ENCODE measurements around the gene ABCC9. TPM values are rescaled to one million over a fixed set of nuclear protein-coding genes. Genes with fewer than 3 reads are reported as not detected.
A peak's percentile ranks its signal among the peaks of the same experiment; 100 is the strongest.

ABCC9 gene
- total RNA-seq, 4 donors from 2014 or later, result 39.7 to 118 (median 78.4) TPM

DNA sequence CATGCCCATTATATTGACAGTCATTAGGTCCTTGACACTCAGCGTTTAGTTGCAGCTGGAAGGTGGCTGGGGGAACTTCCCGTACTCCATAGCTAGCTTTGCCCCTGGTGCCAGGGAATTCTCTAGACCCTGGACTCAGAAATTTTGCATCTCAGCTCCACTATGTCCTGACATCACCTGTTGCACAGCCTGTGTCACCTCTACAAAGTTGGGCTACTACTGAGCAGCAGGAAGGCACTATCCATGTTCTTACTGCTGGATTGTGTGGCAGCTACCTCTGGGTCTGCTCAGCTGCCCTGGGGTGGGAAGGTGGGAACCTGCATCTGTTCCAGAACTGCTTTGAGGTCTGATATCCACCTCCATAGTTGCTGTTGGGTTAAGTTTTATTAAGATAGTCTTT, 177.7 kb downstream of the ABCC9 start:
- H3K27ac ChIP-seq, result no peak overlapping the region
- no peak for DNase-seq
- no peaks in the 10 kb centered on the region for H3K9me3 ChIP-seq
- no peaks in the 10 kb centered on the region for H3K4me1 ChIP-seq
- H3K27me3 ChIP-seq, result no peaks in the 10 kb centered on the region
- TF ChIP-seq, protein P1, sequence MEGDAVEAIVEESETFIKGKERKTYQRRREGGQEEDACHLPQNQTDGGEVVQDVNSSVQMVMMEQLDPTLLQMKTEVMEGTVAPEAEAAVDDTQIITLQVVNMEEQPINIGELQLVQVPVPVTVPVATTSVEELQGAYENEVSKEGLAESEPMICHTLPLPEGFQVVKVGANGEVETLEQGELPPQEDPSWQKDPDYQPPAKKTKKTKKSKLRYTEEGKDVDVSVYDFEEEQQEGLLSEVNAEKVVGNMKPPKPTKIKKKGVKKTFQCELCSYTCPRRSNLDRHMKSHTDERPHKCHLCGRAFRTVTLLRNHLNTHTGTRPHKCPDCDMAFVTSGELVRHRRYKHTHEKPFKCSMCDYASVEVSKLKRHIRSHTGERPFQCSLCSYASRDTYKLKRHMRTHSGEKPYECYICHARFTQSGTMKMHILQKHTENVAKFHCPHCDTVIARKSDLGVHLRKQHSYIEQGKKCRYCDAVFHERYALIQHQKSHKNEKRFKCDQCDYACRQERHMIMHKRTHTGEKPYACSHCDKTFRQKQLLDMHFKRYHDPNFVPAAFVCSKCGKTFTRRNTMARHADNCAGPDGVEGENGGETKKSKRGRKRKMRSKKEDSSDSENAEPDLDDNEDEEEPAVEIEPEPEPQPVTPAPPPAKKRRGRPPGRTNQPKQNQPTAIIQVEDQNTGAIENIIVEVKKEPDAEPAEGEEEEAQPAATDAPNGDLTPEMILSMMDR (IDR thresholded peaks at IDR 0.05), result no peak
- no peak overlapping the region for H3K4me3 ChIP-seq
- no peaks in the 10 kb centered on the region for H3K36me3 ChIP-seq
- intact Hi-C loops (cut with DNase I; ENCODE audit: low total_unique reads), result no loop called here

DNA sequence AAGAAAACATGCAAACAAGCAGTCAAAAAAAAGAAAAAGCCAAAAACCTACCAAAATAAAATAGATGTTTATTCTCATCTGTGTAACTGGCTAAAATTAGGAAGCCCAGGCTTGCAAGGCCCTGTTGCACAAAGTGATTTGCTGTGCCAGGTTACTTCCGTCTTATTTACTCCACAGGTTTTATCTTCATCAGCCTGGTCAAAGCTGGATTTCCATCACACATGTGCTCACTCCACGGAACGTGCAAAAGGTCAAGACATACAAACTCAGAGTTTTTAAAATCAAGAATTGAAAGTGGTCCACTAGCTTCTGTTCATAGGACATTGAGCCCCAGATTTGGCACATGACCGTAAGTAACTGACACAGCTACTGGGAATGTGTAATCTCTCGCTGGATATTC, 181.5 kb downstream of the ABCC9 start:
- Histone ChIP-seq H3K9me3 (no peaks in the 10 kb centered on the region), H3K4me1 (no peaks in the 10 kb centered on the region), H3K36me3 (no peaks in the 10 kb centered on the region), H3K27me3 (no peaks in the 10 kb centered on the region), H3K27ac (no peak overlapping the region), H3K4me3 (no peak overlapping the region)
- no peak for DNase-seq
- TF ChIP-seq, protein P1 (IDR thresholded peaks at IDR 0.05), result no peak
- TF ChIP-seq POLR2A (IDR thresholded peaks at IDR 0.05), result no peak
- intact Hi-C loops (cut with DNase I; ENCODE audit: low total_unique reads), result no loop called here

DNA sequence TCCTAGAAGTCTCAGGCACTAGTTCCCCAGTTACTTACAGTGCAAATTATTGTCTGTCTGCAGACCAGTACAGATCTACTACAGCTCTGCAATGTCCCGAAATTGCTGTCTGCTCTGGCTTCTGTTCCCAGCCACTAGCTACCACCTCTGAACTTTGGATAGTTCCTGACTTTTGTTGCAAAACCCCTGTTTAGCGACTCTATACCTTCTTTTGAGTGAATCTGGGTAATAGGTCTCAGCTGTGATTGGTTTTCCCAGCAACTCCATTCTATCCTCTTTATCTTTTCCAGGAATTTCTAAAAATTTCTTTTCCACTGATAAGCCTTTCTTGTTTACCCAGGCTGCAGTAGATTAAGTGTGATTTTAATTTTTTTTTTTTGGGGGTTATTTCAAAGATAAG, 183.5 kb downstream of the ABCC9 start:
- H3K36me3 ChIP-seq, result no peaks in the 10 kb centered on the region
- no peak for TF ChIP-seq POLR2A (IDR thresholded peaks at IDR 0.05)
- TF ChIP-seq, protein P1 (IDR thresholded peaks at IDR 0.05), result no peak
- H3K4me3 ChIP-seq, result no peak overlapping the region
- no peaks in the 10 kb centered on the region for H3K4me1 ChIP-seq
- no peak for DNase-seq
- no peaks in the 10 kb centered on the region for H3K9me3 ChIP-seq
- intact Hi-C loops (cut with DNase I; ENCODE audit: low total_unique reads), result no loop called here
- H3K27me3 ChIP-seq, result no peaks in the 10 kb centered on the region
- no peak overlapping the region for H3K27ac ChIP-seq

GRCh38 chr12:21756699-21757098, 184.5 kb downstream of the ABCC9 start:
- Histone ChIP-seq H3K36me3 (no peaks in the 10 kb centered on the region), H3K4me3 (no peak overlapping the region), H3K27ac (no peak overlapping the region), H3K27me3 (no peaks in the 10 kb centered on the region), H3K4me1 (no peaks in the 10 kb centered on the region), H3K9me3 (no peaks in the 10 kb centered on the region)
- TF ChIP-seq, protein P1 (IDR thresholded peaks at IDR 0.05), result no peak
- DNase-seq, result no peak
- intact Hi-C loops (cut with DNase I; ENCODE audit: low total_unique reads), result no loop called here

DNA sequence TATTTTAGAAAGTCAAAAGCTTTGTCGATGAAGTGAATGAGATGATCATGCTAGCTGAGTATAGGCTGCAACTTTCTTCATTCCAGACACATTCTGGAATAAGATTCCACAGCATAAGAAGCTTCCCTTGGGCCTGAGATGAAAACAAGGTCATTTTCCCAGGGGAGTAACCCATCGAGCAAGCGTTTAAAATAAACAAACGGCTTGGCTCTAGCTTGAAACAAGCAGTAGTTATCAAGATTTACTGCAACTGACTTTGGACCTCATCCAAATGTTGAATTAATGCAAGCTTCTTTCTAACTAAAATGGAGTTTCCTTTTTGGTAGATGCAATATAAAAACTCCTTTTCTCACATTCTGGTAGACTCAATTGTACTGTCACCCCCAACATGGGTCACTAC, 189.7 kb downstream of the ABCC9 start:
- Histone ChIP-seq H3K4me1 (no peaks in the 10 kb centered on the region), H3K27me3 (no peaks in the 10 kb centered on the region), H3K4me3 (no peak overlapping the region), H3K9me3 (no peaks in the 10 kb centered on the region), H3K36me3 (no peaks in the 10 kb centered on the region), H3K27ac (peak overlapping the region; percentile 54 to 84)
- intact Hi-C loops (cut with DNase I; ENCODE audit: low total_unique reads), result no loop called here
- TF ChIP-seq, protein P1 (IDR thresholded peaks at IDR 0.05), result no peak
- TF ChIP-seq POLR2A (IDR thresholded peaks at IDR 0.05), result no peak
- peak in 1 of 2 donors; percentile 51 for DNase-seq

Small RNA genes within 50 kb of the gene (small RNA-seq; reads per million reads assigned to genes)
- not detected for gene AC008250.2

Other genes with a start within 250 kb of the ABCC9 start
- gene KCNJ8, start 166.7 kb downstream of the ABCC9 start, total RNA-seq, result 10 to 100 TPM in 2 of 4 donors, 1 to 10 TPM in 2; 6.1 to 44.9 (median 13.0) TPM
- 10 to 100 TPM; 34.8 to 53.2 (median 39.9) TPM for gene CMAS, start 104.8 kb upstream of the ABCC9 start, total RNA-seq